ENCODE data around the gene SH3RF2. TPM values are rescaled to one million over a fixed set of nuclear protein-coding genes. Genes with fewer than 3 reads are reported as not detected.

SH3RF2 gene
- total and polyA plus RNA-seq, 2 of the 13 experiments (the other 11 are each of a cell fraction or from before 2014, with no cell fraction given) = 2.6 to 3.7 TPM

DNA sequence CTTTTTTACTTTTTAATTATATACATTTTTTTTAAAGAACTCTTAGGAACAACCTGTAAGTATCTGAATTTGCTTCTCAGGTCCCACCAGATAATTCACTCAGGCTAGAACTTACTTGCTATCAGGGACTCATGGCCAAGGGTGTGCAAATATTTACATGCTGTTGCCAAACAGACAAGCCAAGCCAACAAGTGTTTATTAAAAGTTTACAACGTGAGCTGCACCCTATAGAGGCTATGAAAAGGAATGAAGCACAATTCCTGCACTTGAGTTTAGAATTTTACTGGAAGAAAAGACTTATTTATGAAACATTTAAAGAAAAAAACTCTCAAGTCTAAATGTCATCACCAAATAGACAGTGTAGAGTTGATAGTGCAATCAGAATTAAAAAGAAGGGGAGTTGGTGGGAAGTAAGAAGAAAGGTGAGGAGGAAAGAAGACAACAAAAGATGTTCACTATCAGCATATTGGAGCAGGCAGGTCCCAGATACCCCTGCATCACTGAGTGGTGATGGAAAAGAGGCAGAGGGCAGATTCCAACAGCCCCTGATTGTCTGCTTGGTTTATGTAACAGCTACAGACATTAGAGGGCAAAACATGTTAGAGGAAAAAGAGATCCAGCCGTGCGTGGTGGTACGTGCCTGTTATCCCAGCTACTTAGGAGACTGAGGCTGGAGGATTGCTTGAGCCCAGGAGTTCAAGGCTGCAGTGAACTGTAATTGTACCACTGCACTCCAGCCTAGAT, 32.8 kb downstream of the SH3RF2 start:
- peak; percentile 92 for ATAC-seq
- Histone ChIP-seq H3K9ac (ENCODE audit: insufficient read depth, low read depth, low read length) (no peak overlapping the region), H3K4me2 (ENCODE audit: low read depth, low read length) (peak overlapping the region; percentile 9; the same call in 1 of the 2 replicates), H3K79me2 (ENCODE audit: insufficient read depth, low read length) (no peaks in the 10 kb centered on the region), H4K20me1 (ENCODE audit: insufficient read depth, low read length) (no peaks in the 10 kb centered on the region), H3K27ac (ENCODE audit: extremely low read length, insufficient read depth, low read length) (no peak overlapping the region), H3K36me3 (replicated peaks in 1 of 2; ENCODE audit: control insufficient read depth in 1 of 2, insufficient read depth in 2 of 2, low read length in 2 of 2) (no peaks in the 10 kb centered on the region), H3K4me1 (ENCODE audit: insufficient read depth, low read length) (peaks cover 45% of the 10 kb centered on the region), H3K9me3 (ENCODE audit: low read length) (no peaks in the 10 kb centered on the region), H3K27me3 (ENCODE audit: control insufficient read depth in 1 of 2, insufficient read depth in 2 of 2, low read length in 2 of 2) (no peaks in the 10 kb centered on the region), H2AFZ (ENCODE audit: low read length) (no peak overlapping the region), H3K4me3 (replicated peaks in 1 of 3; ENCODE audit: insufficient read depth in 1 of 3, low read depth in 2 of 3, low read length in 3 of 3) (no peak overlapping the region)
- POLR2A ChIA-PET = interaction anchor here (1.0 to 1.5 kb wide), 3 partner anchors 10 to 23 kb away, joined by 4 to 5 read pairs (median 4); no protein-coding TSS in a partner anchor
- 35% methylated on average over 4 of the region's 4 CpGs for WGBS (ENCODE audit: low lambda C conversion rate)
- in situ Hi-C loops (cut with HindIII; ENCODE audit: extremely low pct_ligation_motif_present, low pct_unique_long_range_greater_than_20kb) (no loop called here), intact Hi-C loops (cut with micrococcal nuclease; ENCODE audit: unreplicated experiment) (loop anchor here (2.0 kb wide), 1 partner anchor 32 kb away; the partner anchor contains the start of gene SH3RF2)
- peak; percentile 36 for DNase-seq (ENCODE audit: low spot score)
- CTCF ChIA-PET (ENCODE audit: low intra/inter-chr PET ratio, low total read pairs) = no interaction called here
- BruUV-seq (replicated peaks) = no TSS peak
- peak; percentile 53 for FAIRE-seq
- peak; percentile 19; the same call in 1 of the 2 replicates for TF ChIP-seq FOXK1 (CRISPR knock-in tag; IDR thresholded peaks at IDR 0.05; ENCODE audit: borderline replicate concordance, low read depth)
- TF ChIP-seq, protein P1, sequence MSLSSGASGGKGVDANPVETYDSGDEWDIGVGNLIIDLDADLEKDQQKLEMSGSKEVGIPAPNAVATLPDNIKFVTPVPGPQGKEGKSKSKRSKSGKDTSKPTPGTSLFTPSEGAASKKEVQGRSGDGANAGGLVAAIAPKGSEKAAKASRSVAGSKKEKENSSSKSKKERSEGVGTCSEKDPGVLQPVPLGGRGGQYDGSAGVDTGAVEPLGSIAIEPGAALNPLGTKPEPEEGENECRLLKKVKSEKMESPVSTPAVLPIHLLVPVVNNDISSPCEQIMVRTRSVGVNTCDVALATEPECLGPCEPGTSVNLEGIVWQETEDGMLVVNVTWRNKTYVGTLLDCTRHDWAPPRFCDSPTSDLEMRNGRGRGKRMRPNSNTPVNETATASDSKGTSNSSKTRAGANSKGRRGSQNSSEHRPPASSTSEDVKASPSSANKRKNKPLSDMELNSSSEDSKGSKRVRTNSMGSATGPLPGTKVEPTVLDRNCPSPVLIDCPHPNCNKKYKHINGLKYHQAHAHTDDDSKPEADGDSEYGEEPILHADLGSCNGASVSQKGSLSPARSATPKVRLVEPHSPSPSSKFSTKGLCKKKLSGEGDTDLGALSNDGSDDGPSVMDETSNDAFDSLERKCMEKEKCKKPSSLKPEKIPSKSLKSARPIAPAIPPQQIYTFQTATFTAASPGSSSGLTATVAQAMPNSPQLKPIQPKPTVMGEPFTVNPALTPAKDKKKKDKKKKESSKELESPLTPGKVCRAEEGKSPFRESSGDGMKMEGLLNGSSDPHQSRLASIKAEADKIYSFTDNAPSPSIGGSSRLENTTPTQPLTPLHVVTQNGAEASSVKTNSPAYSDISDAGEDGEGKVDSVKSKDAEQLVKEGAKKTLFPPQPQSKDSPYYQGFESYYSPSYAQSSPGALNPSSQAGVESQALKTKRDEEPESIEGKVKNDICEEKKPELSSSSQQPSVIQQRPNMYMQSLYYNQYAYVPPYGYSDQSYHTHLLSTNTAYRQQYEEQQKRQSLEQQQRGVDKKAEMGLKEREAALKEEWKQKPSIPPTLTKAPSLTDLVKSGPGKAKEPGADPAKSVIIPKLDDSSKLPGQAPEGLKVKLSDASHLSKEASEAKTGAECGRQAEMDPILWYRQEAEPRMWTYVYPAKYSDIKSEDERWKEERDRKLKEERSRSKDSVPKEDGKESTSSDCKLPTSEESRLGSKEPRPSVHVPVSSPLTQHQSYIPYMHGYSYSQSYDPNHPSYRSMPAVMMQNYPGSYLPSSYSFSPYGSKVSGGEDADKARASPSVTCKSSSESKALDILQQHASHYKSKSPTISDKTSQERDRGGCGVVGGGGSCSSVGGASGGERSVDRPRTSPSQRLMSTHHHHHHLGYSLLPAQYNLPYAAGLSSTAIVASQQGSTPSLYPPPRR (CRISPR knock-in tag; IDR thresholded peaks at IDR 0.05; ENCODE audit: borderline replicate concordance) = no peak
- 0 out of 2 replicates have a peak, but pooled peaks have one; percentile 12 for TF ChIP-seq ZNF12 (CRISPR knock-in tag; IDR thresholded peaks at IDR 0.05)
- TF ChIP-seq, protein P2, sequence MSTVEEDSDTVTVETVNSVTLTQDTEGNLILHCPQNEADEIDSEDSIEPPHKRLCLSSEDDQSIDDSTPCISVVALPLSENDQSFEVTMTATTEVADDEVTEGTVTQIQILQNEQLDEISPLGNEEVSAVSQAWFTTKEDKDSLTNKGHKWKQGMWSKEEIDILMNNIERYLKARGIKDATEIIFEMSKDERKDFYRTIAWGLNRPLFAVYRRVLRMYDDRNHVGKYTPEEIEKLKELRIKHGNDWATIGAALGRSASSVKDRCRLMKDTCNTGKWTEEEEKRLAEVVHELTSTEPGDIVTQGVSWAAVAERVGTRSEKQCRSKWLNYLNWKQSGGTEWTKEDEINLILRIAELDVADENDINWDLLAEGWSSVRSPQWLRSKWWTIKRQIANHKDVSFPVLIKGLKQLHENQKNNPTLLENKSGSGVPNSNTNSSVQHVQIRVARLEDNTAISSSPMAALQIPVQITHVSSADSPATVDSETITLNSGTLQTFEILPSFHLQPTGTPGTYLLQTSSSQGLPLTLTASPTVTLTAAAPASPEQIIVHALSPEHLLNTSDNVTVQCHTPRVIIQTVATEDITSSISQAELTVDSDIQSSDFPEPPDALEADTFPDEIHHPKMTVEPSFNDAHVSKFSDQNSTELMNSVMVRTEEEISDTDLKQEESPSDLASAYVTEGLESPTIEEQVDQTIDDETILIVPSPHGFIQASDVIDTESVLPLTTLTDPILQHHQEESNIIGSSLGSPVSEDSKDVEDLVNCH (CRISPR knock-in tag; IDR thresholded peaks at IDR 0.05) = no peak
- TF ChIP-seq ZFP82 (CRISPR knock-in tag; IDR thresholded peaks at IDR 0.05; ENCODE audit: borderline replicate concordance) = no peak
- TF ChIP-seq HMG20A (CRISPR knock-in tag; IDR thresholded peaks at IDR 0.05; ENCODE audit: borderline replicate concordance) = peak; percentile 28; the same call in 1 of the 2 replicates
- TF ChIP-seq, protein P3, sequence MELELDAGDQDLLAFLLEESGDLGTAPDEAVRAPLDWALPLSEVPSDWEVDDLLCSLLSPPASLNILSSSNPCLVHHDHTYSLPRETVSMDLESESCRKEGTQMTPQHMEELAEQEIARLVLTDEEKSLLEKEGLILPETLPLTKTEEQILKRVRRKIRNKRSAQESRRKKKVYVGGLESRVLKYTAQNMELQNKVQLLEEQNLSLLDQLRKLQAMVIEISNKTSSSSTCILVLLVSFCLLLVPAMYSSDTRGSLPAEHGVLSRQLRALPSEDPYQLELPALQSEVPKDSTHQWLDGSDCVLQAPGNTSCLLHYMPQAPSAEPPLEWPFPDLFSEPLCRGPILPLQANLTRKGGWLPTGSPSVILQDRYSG (CRISPR knock-in tag; IDR thresholded peaks at IDR 0.05) = no peak
- no peak for TF ChIP-seq PTBP1 (IDR thresholded peaks at IDR 0.05; ENCODE audit: low read depth, low read length, poor library complexity, severe bottlenecking)
- TF ChIP-seq, protein P4, sequence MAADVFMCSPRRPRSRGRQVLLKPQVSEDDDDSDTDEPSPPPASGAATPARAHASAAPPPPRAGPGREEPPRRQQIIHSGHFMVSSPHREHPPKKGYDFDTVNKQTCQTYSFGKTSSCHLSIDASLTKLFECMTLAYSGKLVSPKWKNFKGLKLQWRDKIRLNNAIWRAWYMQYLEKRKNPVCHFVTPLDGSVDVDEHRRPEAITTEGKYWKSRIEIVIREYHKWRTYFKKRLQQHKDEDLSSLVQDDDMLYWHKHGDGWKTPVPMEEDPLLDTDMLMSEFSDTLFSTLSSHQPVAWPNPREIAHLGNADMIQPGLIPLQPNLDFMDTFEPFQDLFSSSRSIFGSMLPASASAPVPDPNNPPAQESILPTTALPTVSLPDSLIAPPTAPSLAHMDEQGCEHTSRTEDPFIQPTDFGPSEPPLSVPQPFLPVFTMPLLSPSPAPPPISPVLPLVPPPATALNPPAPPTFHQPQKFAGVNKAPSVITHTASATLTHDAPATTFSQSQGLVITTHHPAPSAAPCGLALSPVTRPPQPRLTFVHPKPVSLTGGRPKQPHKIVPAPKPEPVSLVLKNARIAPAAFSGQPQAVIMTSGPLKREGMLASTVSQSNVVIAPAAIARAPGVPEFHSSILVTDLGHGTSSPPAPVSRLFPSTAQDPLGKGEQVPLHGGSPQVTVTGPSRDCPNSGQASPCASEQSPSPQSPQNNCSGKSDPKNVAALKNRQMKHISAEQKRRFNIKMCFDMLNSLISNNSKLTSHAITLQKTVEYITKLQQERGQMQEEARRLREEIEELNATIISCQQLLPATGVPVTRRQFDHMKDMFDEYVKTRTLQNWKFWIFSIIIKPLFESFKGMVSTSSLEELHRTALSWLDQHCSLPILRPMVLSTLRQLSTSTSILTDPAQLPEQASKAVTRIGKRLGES (CRISPR knock-in tag; IDR thresholded peaks at IDR 0.05; ENCODE audit: borderline replicate concordance) = no peak
- TF ChIP-seq SKI (IDR thresholded peaks at IDR 0.05; ENCODE audit: partially characterized antibody) = no peak
- TF ChIP-seq HMGA1 (CRISPR knock-in tag; conservative IDR thresholded peaks at IDR 0.05) = no peak
- TF ChIP-seq SMARCC2 (IDR thresholded peaks at IDR 0.05) = no peak
